Measurements from ENCODE around the gene IMPDH2. TPM values are rescaled to one million over a fixed set of nuclear protein-coding genes. Genes with fewer than 3 reads are reported as not detected.

IMPDH2 gene
- polyA plus RNA-seq, 1 donor = 230 TPM

DNA sequence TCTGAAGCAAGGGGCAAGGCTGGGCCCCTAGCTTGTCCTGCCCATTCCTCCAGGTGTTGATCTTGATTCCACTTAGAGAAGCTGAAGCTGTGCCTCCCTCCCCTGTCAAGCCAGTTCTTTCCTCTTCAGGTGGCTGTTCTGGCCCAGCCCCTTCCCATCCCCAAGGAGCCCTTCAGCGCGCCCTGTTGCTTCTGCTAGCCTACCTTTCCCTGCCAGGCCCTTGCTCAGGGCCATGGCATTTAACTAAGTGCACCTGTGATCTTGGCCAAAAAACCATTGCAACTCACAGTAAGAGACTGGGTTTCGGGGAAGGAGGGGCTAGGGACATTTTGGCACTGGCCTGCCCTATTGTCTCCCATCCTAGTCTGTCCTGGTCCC lies 23.9 kb downstream of the IMPDH2 start:
- DNase-seq = no peak

DNA sequence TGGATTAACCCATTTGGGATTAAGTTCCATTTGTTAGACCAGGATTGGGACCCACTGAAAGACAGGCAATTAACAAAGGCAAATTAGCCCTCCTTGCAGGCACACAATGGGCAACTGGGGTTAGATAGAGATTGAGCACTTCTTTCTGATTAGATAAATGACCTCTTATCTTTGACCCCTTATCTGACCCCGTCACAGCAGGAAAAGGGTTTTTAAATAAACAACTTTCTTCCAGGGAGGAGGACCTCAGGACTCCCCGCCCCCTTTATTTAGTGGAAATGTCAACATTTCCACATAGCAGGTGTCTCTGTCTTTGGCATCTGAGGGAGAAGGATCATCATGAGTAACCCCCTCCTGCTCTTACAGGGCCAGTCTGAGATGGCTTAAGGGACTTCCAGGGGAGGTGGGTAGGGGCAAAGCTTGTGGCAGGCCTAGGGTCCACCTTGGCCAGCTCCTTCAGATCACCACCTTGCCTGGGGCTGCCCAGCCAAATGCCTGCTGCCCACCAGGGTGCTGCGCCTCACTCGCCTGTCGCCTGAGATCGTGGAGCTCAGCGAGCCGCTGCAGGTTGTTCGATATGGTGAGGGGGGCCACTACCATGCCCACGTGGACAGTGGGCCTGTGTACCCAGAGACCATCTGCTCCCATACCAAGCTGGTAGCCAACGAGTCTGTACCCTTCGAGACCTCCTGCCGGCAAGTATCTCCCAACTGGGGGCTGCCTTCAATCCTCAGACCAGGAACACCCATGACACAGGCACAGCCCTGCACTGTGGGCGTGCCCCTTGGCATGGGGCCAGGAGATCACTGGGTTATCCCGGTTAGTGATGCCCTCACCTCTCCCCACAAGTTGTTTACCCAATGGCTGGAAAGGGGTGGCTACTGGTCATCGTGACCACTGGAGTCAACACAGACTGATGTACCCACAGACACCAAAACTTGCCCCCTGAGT lies 24.6 kb downstream of the IMPDH2 start:
- no peak for DNase-seq

GRCh38 chr3:49001155-49001554 lies 28.0 kb downstream of the IMPDH2 start:
- DNase-seq = no peak

DNA sequence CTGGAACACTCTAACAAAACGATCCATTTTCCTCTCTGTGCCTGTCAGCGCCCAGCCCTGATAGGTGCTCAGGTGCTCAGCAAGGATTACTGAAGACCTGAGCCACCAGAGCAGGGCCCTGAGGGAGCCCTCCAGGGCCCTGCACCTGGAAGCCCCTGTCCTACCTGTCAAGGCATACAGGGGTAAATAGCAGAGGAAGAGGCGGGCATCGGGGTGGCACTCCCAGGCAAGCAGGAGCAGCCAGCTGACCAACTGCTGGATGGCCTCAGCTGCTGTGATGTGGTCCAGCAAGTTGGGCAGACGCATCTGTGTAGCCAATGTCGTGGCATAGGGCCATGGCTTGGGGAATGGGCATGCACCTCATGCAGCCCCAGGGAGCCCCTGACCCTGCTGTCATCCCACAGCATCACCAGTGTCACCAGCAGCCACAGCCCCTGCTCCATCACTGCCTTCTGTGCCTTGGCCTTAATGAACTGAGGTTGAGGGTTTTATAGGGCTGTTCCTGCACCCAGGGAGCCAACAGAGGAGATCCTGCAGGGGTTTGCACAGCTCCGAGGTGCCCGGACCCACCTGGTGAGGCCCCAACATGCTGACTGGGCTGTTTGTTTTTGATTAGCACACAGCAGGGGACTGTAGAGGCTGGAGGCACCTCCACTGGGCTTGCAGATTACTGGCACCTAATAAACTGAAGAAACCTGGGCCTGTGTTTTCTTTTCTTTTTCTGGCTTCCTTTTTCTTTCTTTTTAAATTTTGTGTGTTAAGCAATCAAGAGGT lies 29.9 kb downstream of the IMPDH2 start:
- DNase-seq = no peak

- no peak for DNase-seq
These were observed 31.2 kb downstream of the IMPDH2 start for GRCh38 chr3:48997714-48998637.

DNA sequence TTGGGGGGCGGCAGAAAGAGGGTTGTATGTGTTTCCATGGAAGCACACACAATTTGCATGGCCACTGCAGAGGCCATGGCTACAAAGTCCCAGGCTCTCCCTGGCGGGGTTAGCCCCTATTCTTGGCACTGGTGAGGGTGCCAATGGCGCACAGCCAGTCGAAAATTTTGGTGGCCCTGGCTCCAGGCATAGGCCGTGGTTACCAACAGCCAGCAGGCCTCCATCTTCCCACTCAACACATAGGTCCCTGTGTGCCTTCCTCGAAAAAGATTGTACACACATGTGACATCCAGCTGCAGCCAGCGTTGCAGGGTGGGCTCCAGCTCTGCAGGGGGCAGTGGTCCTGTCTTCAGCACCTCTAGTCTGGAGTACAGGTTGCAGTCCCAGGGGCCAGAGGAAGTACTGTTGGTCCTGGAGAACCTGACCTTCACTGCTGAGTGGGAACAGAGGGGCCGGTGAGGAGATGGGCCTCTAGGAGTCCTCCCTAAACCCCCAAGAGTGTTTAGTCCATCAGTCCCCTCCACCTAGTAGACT lies 32.0 kb downstream of the IMPDH2 start:
- DNase-seq = no peak

DNA sequence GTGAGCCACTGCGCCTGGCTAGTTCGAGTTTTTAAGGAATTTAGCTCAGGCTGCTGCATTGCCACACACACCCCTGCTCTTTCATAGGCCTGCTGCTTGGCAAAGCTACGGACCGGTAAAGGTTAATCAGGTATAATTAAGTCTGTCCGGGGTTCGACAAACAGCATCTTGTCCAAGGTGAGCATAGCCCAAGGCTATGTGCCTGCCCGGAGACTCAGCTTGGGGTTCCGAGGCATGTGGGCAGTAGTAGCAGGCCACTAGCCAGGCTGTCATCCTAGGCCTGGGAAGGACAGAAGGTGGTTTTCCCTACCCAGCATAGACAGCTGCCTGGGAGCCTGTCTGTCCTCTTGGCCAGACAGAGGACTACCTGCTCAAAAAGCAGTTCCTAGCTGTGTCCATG lies 32.6 kb downstream of the IMPDH2 start:
- DNase-seq = no peak

- DNase-seq = no peak
These were observed 35.4 kb downstream of the IMPDH2 start for GRCh38 chr3:48993834-48994233.

- no peak for DNase-seq
These were observed 37.2 kb downstream of the IMPDH2 start for GRCh38 chr3:48991851-48992545.

DNA sequence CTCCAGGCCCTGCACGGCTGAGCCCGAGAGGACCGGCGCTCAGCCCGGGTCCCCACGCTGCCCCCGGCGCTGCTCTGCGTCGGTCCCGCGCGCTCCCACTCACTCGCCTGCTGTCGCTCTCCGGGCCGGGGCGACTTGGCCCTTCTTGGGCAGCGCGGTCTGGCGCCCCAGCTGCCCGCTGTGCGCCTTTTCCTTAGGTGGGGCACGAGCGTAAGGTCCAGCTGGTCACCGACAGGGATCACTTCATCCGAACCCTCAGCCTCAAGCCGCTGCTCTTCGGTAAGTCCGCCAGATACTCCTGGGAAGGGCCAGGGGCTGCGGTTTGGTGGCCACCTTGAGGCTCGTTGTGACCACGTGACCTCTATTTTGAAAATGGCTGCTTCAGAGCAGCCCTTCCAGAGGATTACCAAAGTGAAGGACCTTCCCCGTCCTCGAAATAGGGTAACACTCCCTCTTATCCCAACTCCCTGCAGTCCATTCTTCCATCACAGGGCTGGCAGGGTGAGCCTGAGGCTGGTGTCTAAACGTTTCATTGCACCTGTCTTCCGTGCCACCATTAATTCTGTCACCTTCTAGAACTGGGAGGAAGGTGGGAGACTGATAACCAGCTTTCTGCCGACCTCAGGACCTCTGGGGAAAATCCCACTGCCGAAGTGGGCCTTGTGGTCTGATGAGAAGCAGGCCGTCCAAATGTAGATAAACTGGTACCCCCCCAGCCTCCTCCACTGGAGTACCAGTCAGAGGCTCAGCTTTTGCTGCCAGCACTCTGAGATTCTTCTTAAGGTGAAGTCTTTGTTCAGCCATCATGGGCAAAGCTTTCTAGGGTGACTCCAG lies 38.3 kb downstream of the IMPDH2 start:
- DNase-seq = no peak

- DNase-seq = peak; percentile 89
These were observed 39.2 kb downstream of the IMPDH2 start, which contains the start of gene P4HTM for GRCh38 chr3:48989796-48990635. P4HTM (plus strand) TSS chr3:48990241; CDS start chr3:48990257, 16 bp downstream.

GRCh38 chr3:48989126-48989795 lies 39.9 kb downstream of the IMPDH2 start:
- DNase-seq = no peak

- DNase-seq = no peak
These were observed 43.3 kb downstream of the IMPDH2 start for GRCh38 chr3:48985831-48986376.

DNA sequence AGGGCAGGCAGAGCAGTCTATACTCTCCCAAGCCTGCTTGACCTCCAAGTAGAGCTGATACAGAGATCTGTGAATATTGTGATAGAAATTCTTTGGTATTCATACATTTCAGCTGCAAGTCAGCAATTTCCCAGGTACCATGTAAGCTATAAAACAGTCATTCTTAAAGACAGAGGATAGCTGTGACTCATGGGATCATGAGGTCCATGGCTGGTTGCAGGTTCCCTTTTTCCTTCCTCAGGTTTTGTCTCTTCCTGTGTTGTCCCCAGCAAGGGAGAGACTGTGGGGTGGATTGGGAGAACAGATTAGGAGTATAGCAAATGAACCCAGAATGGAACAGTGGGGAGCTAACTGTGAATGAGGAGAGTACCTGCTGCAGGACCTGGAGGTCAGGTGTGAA lies 44.5 kb downstream of the IMPDH2 start:
- DNase-seq = no peak

DNA sequence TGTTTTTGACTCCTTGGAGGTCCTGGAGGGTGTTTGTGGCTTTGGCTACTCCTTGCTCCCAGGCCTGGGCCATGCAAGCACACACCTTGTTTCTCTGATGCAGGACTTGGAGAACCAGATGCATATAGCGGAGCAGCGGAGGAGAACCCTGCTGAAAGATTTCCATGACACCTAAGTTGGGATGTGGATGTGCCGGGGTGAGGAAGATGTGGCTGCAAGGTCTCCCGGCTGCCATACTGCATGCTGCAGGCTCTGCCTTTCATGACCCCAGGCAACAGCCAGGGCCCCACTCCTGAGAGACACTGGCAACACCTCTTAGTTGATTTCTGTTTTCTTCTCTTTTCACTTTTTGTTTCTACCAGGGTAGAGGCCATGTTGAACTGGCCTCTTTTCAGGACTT lies 46.1 kb downstream of the IMPDH2 start:
- no peak for DNase-seq

DNA sequence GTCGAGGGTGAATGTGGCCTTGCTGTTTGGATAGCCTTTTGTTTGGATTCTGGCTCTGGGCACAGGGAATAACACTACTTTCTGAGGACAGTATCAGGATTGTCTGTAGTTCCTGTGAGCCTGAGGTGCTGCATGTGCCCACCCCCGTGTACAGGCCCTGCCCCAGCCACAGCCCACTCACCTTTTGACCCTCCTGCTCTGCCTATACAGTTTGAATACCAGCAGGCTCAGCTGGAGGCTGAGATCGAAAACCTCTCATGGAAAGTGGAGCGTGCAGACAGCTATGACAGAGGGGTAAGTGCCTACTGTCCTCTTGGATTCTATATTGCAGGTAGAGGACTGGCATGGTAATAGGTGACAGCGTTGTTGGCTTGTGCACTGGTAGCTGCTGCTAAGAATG lies 46.5 kb downstream of the IMPDH2 start:
- DNase-seq = no peak

DNA sequence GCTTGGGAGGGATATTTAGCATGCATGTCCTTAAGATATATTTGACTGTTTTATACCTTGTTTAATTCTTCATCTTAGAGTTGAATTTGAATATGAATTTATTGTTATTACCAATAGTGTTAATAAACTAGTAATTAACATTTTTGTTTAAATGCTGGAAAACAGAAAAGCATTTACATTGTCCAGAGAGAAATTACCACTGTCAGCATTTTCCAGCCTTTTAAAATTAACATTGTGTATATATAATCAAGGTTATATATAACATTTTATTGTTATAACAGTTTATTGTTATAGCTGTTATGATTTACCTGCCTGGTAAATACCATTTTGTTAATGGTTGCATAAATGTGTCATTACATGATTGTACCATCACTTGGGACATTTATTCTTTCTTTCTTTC lies 47.2 kb downstream of the IMPDH2 start:
- no peak for DNase-seq

DNA sequence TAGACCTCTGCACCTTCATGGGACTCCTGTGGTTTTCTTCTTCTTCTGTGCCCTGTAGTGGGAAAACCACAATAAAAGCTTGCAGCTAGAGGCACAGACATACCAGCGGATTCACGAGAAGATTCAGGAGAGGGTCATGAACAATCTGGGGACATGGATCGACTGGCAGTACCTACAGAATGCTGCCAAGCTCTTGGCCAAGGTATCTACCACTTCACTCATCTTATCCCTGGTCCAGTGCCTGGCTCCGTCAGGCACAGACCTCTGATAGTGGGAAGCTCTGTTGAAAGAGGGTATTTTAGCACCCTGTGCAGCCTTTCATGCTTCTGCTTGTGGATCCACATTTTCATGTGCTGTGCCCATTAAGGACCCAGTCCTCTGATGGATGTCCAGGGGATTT lies 48.9 kb downstream of the IMPDH2 start:
- no peak for DNase-seq

DNA sequence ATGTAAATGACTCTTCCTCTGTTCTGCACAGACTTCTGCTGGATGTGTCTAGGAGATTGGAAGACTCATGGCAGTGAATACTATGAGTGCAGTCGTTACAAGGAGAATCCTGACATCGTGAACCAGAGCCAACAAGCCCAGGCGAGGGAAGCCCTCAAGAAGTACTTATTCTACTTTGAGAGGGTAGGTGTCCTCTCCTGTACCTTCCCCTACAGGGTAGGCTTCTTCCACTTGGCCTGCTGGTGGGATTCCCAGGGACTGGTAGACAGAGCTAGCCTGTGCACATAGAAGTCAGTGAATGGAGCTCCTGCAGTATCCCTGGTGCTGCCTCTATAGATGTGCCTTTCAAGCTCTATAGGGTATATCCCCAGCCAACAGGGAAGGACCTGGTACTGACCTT lies 49.7 kb downstream of the IMPDH2 start:
- DNase-seq = no peak
